HG02852 (cell line): ENCODE results near the gene SPEN.

Experiments
- ATAC-seq: cut with Tn5 transposase; IDR thresholded peaks from one replicate; pipeline ENCODE4 v1.9.1; 2021; ENCODE audit warnings: mild to moderate bottlenecking, moderate library complexity; ENCODE audit not compliant: unreplicated experiment

The SPEN gene

DNA sequence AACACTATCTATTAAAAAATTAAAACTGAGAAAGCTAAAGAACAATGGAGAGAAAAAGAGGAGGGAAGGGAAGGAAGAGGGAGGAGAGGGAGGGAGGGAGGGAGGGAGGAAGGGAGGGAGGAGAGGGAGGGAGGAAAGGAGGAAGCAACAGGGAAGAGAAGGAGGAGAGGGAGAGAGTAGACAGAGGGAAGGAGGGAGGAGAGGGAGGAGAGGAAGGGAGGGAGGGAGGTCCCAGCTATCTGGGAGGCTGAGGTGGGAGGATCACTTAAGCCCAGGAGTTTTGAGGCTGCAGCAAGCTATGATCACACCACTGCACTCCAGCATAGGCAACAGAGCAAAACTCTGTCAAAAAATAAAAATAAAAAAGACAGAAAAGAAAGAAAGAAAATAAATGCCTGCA is 111.9 kb downstream of the SPEN start:
- no peak for ATAC-seq

DNA sequence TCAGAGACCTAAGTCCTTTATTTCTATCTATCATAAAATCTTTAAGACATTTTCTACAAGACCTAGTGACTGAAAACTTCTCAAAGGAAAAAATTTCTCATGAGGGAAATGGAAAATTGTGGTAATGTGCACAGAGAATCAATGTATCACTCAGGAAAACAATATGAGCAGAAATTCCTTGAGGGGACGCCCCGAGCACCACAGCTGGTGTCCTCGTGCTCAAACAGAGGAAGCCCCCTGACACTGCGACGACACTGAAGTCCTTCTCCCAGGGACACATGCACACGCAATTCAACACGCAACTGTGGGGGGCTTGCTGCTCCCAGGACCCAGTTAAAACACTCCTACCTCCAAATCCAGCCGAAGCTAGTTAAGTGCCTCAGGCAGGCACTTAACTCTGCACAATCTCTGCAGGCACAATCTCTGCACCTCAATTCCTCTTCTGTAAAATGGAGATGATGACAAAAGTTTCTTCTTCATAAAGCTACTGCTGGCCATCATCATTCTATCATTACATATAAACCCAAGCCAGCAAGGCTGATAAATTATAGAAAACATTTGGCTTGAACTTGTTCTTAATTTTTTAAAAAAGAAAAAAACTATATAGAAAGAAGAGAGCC is 112.4 kb downstream of the SPEN start:
- no peak for ATAC-seq

DNA sequence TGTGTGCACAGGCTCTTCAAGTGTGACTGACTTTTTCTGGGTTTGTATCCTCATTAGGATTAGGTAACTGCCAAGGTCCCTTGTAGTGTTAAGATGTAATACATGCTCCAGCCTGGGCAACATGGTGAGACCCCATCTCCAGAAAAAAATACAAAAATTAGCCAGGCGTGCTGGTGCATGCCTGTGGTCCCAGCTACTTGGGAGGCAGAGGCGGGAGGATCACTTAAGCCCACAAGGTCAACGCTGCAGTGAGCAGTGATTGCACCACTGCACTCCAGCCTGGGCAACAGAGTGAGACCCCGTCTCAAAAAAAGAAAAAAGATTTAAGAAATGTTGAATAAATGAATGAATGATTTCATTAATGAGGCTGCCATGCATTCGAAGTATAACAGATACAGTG is 113.3 kb downstream of the SPEN start:
- no peak for ATAC-seq

DNA sequence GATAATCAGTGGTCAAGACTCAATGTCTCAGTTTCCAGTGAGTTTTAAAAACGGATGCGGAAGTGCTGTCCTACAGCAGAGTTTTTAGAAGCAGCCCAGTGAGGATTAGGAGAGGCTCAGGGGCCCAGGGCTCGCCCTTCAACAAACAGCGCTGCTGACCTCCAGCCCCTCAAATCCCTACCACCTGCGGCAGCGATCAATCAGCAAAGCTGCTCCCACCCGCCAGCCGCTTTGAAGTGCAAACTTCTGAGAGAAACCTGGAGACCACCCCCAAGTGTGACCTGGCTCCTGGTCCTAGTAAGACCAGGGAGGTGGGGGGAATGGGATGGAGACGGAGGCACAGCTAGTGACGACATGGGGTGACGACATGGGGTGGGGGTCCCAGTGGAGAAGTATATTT is 114.0 kb downstream of the SPEN start:
- ATAC-seq = no peak

DNA sequence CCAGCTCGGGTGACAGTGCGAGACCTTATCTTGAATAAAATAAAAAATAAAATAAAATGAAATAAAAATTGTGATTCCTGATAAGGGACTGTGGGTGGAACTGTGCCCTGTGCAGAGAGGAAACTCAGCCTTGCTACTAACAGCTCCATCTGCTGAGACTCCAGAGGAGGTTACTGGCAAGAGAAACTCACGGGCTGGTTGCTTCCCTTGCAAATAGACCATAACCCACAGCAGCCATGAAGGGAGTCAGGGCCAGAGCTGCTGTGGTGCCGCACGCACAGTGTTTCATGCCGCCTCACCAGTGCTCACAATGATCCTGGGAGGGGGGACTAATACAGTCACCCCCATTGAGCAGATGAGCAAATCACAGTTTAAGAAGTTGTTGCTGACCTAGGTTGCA is 114.7 kb downstream of the SPEN start:
- no peak for ATAC-seq

DNA sequence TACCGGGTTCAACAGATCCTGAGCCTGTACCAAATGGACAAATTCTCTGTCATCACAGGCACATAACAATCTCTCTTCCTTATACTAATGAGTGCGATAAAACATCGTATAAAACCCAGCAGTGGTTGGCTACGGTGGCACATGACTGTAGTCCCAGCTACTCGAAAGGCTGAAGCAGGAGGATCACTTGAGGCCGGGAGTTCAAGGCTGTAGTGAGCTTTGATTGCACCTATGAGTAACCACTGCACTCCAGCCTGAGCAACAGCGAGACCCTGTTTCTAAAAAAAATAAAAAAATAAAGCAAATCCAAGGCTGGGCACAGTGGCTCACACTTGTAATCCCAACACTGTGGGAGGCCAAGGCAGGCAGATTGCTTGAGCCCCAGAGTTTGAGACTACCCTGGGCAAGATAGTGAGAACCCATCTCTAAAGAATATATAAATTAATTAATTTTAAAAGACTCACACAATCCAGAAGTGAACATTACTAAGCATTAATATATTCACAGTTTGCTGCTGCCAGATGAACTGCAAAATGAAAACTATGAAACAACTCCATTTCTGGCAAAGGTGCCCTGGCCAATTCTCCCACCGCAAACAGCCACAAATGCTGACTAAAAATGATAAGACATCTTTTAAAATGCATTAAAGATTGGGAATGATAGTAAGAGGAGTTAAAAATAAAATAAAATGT is 115.3 kb downstream of the SPEN start:
- no peak for ATAC-seq

DNA sequence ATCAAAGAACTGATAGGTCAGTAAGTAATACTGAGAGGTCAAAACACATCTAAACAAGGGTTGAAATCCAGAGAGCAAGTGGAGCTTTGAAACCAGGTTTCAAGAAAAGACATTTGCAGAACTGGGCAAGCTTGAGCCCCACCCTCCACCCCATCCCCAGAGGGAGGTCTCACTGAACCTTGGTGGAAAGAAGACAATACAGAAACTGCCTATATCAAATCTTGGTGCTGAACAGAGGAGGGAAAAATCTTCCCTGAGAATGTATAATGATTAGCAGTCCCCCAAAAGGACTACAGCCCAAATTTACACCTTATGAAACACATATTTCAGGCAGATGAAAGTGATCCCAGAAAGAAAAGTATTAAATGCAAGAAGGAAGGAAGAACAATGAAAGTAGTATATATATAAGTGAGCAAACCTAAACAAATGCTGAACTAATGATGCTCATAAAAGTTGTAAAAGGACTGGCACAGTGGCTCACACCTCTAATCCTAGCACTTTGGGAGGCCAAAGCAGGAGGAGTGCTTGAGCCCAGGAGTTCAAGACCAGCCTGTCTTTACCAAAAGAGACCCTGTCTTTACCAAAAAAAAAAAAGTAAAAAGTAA is 116.0 kb downstream of the SPEN start:
- no peak for ATAC-seq

DNA sequence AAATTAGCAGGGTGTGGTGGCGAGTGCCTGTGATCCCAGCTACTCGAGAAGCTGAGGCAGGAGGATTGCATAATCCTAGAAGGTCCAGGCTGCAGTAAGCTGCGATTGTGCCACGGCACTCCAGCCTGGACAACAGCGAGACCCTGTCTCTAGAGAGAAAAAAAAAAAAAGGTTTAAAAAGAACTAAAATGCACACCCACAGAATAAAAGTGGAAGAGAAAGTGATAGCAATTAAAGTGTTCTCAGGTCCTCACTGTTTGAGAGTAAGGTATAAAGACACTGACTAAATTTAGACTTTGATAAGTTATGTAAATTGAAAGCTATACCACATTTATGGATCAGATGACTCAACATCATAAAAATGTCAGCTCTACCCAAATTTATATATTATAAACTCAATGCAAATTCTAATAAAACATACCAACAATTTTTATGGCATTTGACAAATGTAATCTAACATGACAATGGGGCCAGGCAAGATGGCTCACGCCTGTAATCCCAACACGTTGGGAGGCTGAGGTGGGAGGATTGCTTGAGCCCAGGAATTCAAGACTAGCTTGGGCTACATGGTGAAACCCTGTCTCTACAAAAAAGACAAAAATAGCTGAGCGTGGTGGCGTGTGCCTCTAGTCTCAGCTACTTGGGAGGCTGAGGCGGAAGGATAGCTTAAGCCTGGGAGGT is 116.6 kb downstream of the SPEN start:
- ATAC-seq = peak; percentile 37

DNA sequence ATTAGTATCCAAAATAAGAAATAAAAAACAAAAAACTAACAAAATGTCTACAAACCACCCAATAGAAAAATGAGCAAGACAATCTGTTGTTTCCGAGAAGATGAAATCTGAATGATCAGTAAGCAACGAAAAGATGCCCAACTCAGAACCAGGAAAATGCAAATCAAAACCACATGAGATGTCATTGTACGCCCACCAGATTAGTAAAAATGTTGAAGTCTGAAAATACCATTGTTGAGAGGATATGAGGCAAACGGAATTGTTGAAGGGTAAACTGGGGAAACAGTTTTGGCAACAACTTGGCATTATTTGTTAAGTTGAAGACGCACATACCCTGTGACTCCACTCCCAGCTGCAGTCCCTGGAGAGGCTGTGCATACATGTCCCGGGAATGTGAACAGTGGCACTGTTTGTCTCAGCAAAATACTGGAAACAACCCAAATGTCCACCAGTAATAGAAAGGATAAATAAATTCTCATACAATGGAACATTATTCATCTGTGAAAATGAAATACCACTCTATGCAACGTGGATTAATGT is 117.8 kb downstream of the SPEN start:
- ATAC-seq = no peak

DNA sequence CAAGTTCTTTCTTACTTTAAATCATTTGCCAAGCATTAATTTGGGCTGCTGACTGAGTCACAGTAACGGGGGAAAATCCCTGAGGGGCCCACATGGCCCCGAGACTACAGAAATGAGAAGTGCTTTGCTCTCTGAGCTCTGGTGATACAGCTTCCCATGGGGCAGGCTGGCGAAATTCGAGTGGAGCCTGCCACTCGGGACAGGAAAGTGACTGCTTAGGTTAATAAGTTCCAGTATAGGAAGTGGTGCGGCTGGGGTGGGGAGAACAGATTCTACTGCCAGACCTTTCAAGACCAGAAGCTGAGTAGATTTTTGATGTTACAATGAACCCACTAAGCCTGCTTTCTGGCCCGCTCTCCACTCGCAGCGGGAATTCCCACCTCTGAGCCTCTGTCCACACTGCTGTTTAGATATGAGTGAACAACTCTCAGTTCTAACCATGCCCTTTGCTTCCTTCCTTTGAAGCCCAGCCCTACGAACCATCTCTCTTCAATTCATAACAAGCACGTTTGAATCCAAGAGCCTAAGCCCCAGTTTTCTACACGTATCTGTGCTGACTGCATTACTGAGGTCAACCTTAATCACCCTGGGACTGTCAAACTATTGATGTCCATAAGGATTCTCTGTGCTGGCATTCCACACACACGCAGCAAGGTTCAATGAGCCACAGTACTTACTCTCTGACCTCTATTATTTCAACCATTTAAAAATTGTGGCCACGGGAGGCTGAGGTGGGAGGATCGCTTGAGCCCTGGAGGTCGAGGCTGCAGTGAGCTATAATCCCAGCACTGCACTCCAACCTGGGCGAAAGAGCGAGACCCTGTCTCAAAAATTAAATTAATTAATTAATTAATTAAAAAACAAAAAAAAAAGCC is 118.8 kb downstream of the SPEN start:
- peak; percentile 65 for ATAC-seq

DNA sequence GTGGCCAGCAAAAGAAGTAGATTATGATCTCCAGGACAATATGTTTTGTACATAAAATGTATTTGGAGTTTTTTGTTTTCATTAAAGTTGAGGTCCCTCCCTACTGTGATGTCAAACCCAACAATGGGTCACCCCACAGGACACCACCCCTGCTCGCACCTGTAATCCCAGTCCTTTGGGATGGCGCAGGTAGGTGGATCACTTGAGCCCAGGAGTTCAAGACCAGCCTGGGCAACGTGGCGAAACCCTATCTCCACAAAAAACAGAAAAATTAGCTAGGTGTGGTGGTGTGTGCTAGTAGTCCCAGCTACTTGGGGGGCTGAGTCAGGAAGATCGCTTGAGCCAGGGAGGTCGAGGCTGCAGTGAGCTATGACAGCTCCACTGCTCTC is 119.4 kb downstream of the SPEN start:
- no peak for ATAC-seq

DNA sequence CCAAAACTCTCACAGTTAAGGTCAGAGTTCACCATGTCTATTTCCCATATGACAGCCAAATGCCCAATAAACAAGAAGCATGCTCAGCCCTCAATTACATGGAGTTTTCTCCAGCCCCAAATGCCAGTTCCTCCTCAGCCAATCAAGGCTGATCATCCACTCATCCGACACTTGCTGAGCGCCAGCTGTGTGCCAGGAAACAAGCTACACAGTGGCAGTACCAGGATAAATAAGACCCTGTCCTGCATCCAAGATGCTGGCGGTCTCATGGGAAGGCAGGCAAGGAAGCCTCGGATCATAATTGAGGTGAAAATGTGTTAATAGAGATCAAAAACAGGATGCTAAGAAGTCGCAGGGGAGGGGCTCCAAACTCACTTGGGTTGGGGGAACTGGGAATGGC is 120.7 kb downstream of the SPEN start:
- no peak for ATAC-seq

DNA sequence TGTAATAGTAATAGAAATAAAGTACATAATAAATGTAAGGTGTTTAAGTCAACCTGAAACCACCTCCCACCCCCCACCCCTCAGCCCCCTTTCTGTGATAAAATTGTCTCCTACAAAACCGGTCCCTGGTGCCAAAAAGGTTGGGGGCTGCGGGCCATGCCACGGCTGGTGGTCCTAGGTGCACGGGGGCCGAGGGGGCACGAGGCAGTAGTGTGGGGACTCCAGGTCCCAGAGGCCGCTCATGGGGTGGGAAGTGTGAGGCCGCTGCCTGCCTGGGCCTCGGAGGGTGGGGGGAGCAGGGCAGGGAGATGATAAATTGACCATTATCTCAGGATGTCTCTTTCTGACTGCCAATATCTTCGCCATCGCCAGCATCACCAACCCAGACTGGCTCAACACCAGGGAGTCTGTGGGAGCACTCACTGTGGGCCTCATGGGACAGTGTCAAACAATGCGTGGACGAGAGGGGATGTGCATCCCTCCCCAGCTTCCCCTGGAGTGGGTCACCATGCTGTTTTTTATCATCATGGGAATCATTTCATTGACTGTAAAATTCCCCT is 121.9 kb downstream of the SPEN start:
- no peak for ATAC-seq

DNA sequence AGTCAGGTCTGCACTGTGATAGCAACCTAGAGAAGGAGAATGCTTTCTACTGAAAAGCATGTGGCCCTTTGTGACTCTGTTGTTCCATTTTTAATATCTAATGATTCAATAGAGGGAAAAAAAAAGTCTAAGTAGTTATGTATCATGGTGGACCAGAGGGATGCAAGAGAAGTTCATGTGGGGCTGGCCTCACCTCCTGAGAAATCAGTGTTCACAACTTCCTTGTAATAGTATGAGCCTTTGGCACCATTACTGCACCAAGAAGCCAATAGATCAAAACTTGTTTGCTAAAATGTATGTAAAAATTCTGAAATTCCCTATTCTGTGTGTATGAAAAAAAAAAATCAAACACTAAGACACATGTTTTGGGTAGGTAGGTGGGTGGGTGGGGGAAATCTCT is 123.4 kb downstream of the SPEN start:
- no peak for ATAC-seq

DNA sequence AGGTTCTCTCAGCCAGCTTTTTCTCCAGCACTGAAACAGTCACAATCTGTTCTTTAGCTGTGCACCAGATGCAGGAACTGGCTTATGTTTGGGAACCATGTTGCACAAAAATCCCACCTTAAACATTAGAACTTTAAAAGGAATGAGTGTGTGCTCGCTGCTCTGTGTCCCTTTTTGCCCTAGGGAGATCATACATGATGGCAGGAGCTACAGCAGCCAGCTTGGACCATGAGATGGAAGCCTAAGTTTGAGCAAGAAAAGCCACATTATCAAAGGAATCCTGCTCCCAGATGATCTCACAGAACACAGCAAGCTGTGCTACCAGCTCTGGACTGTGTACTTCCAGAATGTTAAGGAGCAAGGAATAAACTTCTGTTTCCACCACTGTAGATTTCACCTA is 124.9 kb downstream of the SPEN start:
- no peak for ATAC-seq

DNA sequence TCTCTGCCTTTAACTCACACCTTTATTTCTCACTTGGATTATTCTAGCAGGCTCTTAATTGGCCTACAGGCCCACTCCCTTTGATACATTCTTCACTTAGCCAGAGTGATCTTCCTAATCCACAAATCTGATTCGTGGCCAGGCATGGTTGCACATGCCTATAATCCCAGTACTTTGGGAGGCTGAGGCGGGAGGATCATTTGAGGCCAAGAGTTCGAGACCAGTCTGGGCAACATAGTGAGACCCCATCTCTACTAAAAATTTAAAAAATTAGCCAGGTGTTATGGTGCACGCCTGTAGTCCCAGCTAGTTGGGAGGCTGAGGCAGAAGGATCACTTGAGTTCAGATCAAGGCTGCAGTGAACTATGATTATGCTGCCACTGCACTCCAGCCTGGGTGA is 126.3 kb downstream of the SPEN start:
- no peak for ATAC-seq

DNA sequence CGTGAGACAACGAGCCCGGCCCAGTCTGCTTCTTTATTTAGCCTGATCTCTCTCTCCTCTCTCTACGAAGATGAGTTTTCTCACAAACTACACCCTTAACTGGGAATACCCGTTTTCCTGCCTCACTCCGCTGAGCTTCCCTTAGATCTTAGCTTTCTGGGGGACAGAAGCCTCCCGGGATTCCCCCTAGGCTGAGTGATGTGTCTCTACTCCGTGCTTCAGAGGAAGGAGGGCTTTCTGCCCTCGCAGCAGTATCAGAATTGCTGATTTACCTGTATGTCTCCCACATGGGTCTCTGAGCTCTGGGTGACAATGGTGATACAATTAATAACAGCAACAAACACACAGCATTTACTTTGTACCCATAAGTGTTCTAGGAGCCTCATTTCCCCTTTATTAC is 127.3 kb downstream of the SPEN start:
- no peak for ATAC-seq

DNA sequence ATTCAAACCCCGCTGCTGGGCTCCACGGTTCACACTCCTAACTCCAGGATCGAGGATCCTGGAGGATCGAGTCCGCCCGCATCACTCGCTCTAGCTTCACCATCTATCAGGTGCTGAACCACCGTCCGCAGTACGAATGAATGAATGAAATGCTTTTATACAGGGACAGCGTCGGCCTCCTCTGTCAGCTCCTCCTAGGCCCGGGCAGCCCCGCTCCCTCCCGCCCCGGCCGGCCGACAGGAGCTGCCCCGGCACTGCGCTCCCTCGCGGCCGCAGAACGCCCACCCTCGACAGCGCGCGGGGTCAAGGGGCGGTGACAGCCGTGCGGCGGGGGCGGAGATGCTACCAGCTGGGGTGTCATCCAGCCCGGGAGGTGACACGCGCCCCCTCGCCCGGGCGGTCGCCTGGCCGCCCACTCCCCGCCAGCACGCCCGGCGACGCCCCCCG is 127.9 kb downstream of the SPEN start:
- ATAC-seq = peak; percentile 58

DNA sequence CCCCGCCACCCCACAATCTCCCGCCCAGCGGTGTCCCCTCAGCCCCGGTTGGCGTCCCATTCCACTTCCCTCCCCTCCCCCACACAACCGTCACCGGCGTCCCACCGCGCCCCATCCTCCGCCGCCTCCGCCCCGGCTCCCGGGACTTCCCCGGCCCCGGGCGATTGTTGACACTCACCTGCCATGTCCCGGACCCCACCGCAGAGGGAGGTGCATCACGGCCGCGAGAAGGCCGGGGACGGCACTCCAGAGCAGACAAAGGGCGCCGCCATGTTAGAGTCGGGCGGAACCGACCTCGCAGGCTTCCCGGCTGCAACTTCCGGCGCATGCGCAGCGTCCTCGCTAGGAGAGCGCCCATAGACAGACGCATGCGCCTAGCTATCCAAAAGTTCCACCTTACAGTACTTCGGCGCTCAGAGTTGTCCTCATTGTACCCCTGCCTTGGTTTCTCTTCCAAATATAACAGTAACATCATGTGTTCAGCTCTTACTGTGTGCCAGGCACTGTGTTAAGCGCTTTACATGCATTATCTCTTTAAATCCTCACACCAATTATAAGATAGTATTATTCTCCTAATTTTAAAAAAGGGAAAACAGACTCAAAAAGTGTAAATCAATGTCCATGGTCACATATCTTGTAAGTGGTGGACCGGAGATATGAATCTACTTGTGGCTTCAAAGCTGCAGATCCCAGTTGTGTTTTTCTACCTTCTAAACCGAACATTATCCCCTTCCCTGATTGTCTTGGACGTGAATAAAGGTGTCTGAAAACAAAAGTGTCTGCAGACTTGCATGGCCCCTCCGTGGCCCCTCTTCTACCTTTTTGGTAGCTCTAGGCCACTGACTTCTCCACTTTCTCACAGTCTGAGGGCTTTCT is 128.5 kb downstream of the SPEN start, which contains the start of gene ZBTB17:
Gene ZBTB17 (minus strand): TSS at position 297 of the 876 bp plus-strand sequence. CDS start 27,606 bp downstream, outside the sequence.
- ATAC-seq = peak; percentile 68
